Effector memory CD4-positive, alpha-beta T cell (primary cell): ENCODE measurements around the gene AATK.

Experiments used
- DNase-seq, 3 donors: peaks; one replicate each; pipeline ENCODE4 v3.0.0-alpha.2; 2020
- H3K27ac ChIP-seq: 2 replicates; pipeline ENCODE4 v1.7.0; 2013; ENCODE audit warnings: mild to moderate bottlenecking, low read length, moderate library complexity; ENCODE audit not compliant: insufficient read depth, poor library complexity, severe bottlenecking
- H3K27me3 ChIP-seq: replicated peaks from 2 replicates; pipeline ENCODE4 v1.7.0; 2013; ENCODE audit warnings: mild to moderate bottlenecking, low read length; ENCODE audit not compliant: insufficient read depth, control insufficient read depth, poor library complexity, severe bottlenecking
- H3K36me3 ChIP-seq: 2 replicates; pipeline ENCODE4 v1.7.0; 2013; ENCODE audit warnings: mild to moderate bottlenecking, low read length, moderate library complexity; ENCODE audit not compliant: control insufficient read depth, insufficient read depth
- H3K4me1 ChIP-seq: 2 replicates; pipeline ENCODE4 v1.7.0; 2013; ENCODE audit warnings: low read length, mild to moderate bottlenecking; ENCODE audit not compliant: control insufficient read depth, insufficient read depth, poor library complexity, severe bottlenecking
- H3K4me3 ChIP-seq: 2 replicates; pipeline ENCODE4 v1.7.0; 2013; ENCODE audit warnings: low read length, low read depth, mild to moderate bottlenecking; ENCODE audit not compliant: insufficient read depth, poor library complexity, severe bottlenecking
- H3K9me3 ChIP-seq: 2 replicates; pipeline ENCODE4 v1.7.0; 2013; ENCODE audit warnings: mild to moderate bottlenecking, low read length, moderate library complexity; ENCODE audit not compliant: control insufficient read depth

AATK gene

GRCh38 chr17:81115219-81115618 lies 50.8 kb downstream of the AATK start:
- no peaks in the 10 kb centered on the region for H3K9me3 ChIP-seq
- no peak for DNase-seq

GRCh38 chr17:81114351-81115093 lies 51.5 kb downstream of the AATK start:
- H3K27me3 ChIP-seq, result no peaks in the 10 kb centered on the region
- DNase-seq, result no peak
- H3K36me3 ChIP-seq, result no peaks in the 10 kb centered on the region
- H3K27ac ChIP-seq, result no peak overlapping the region
- H3K4me3 ChIP-seq, result no peak overlapping the region
- peaks cover 4% of the 10 kb centered on the region for H3K4me1 ChIP-seq
- no peaks in the 10 kb centered on the region for H3K9me3 ChIP-seq

More at GRCh38 chr17:81115219-81115618, 50.8 kb downstream of the AATK start:
- Histone ChIP-seq H3K36me3 (no peaks in the 10 kb centered on the region), H3K27ac (no peak overlapping the region), H3K27me3 (no peaks in the 10 kb centered on the region), H3K4me1 (peaks cover 4% of the 10 kb centered on the region), H3K4me3 (no peak overlapping the region)

GRCh38 chr17:81113158-81113724 lies 52.8 kb downstream of the AATK start:
- H3K4me1 ChIP-seq, result no peaks in the 10 kb centered on the region
- H3K27me3 ChIP-seq, result no peaks in the 10 kb centered on the region
- H3K27ac ChIP-seq, result no peak overlapping the region
- no peak overlapping the region for H3K4me3 ChIP-seq
- no peak for DNase-seq
- H3K9me3 ChIP-seq, result no peaks in the 10 kb centered on the region
- H3K36me3 ChIP-seq, result no peaks in the 10 kb centered on the region

- Histone ChIP-seq H3K4me3 (no peak overlapping the region), H3K27me3 (no peaks in the 10 kb centered on the region), H3K9me3 (no peaks in the 10 kb centered on the region), H3K36me3 (no peaks in the 10 kb centered on the region), H3K4me1 (no peaks in the 10 kb centered on the region), H3K27ac (no peak overlapping the region)
- DNase-seq, result no peak
Observed at GRCh38 chr17:81112450-81112849, 53.6 kb downstream of the AATK start.

- no peak overlapping the region for H3K27ac ChIP-seq
- no peak overlapping the region for H3K4me3 ChIP-seq
- no peaks in the 10 kb centered on the region for H3K4me1 ChIP-seq
- H3K27me3 ChIP-seq, result no peaks in the 10 kb centered on the region
- no peaks in the 10 kb centered on the region for H3K36me3 ChIP-seq
- no peak for DNase-seq
- no peaks in the 10 kb centered on the region for H3K9me3 ChIP-seq
Observed at GRCh38 chr17:81111066-81111465, 55.0 kb downstream of the AATK start.

GRCh38 chr17:81110488-81111040 lies 55.5 kb downstream of the AATK start:
- Histone ChIP-seq H3K4me3 (no peak overlapping the region), H3K36me3 (no peaks in the 10 kb centered on the region), H3K4me1 (no peaks in the 10 kb centered on the region), H3K9me3 (no peaks in the 10 kb centered on the region), H3K27me3 (no peaks in the 10 kb centered on the region), H3K27ac (no peak overlapping the region)
- DNase-seq, result no peak

- H3K9me3 ChIP-seq, result no peaks in the 10 kb centered on the region
- no peaks in the 10 kb centered on the region for H3K4me1 ChIP-seq
- no peaks in the 10 kb centered on the region for H3K36me3 ChIP-seq
- no peak for DNase-seq
- no peaks in the 10 kb centered on the region for H3K27me3 ChIP-seq
- H3K27ac ChIP-seq, result no peak overlapping the region
- no peak overlapping the region for H3K4me3 ChIP-seq
Observed at GRCh38 chr17:81109957-81110356, 56.1 kb downstream of the AATK start.

GRCh38 chr17:81108220-81108619 lies 57.8 kb downstream of the AATK start:
- Histone ChIP-seq H3K9me3 (no peaks in the 10 kb centered on the region), H3K4me1 (no peaks in the 10 kb centered on the region), H3K27me3 (no peaks in the 10 kb centered on the region), H3K27ac (no peak overlapping the region), H3K4me3 (no peak overlapping the region), H3K36me3 (no peaks in the 10 kb centered on the region)
- no peak for DNase-seq

GRCh38 chr17:81106716-81107115 lies 59.3 kb downstream of the AATK start:
- DNase-seq, result no peak
- no peaks in the 10 kb centered on the region for H3K27me3 ChIP-seq
- H3K36me3 ChIP-seq, result no peaks in the 10 kb centered on the region
- no peak overlapping the region for H3K27ac ChIP-seq
- no peaks in the 10 kb centered on the region for H3K4me1 ChIP-seq
- no peak overlapping the region for H3K4me3 ChIP-seq
- H3K9me3 ChIP-seq, result no peaks in the 10 kb centered on the region

GRCh38 chr17:81103379-81103778 lies 62.6 kb downstream of the AATK start:
- Histone ChIP-seq H3K4me3 (no peak overlapping the region), H3K36me3 (no peaks in the 10 kb centered on the region), H3K27ac (no peak overlapping the region), H3K27me3 (no peaks in the 10 kb centered on the region), H3K4me1 (peaks cover 5% of the 10 kb centered on the region), H3K9me3 (no peaks in the 10 kb centered on the region)
- DNase-seq, result no peak
